Measurements from ENCODE around the gene MAP4K4. TPM values are rescaled to one million over a fixed set of nuclear protein-coding genes. Genes with fewer than 3 reads are reported as not detected.

Gene MAP4K4
- total RNA-seq, 4 donors from 2014 or later: 14.2 to 65.2 (median 29.1) TPM

DNA sequence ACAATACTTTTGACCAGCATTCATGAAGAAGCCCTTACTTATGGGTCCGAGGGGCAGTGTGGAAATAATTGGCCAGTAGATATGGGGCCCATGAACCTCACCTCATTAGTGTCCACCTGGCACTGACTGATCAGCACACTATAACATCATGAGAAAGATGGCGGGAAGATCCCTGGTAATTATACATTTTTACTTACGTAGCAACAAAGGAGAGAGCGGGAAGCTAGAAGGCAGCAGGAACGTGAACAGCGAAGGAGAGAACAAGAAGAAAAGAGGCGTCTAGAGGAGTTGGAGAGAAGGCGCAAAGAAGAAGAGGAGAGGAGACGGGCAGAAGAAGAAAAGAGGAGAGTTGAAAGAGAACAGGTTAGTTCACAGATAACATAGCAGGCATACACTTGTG, 158.3 kb downstream of the MAP4K4 start:
- TF ChIP-seq POLR2A (IDR thresholded peaks at IDR 0.05) (no peak), CTCF (IDR thresholded peaks at IDR 0.05) (no peak)
- no peak for DNase-seq
- Histone ChIP-seq H3K36me3 (peaks cover 0 to 16% (median 0%) of the 10 kb centered on the region in 3 donors), H3K9me3 (no peaks in the 10 kb centered on the region), H3K27me3 (no peaks in the 10 kb centered on the region), H3K4me3 (no peak overlapping the region), H3K27ac (no peak overlapping the region), H3K4me1 (no peaks in the 10 kb centered on the region)

DNA sequence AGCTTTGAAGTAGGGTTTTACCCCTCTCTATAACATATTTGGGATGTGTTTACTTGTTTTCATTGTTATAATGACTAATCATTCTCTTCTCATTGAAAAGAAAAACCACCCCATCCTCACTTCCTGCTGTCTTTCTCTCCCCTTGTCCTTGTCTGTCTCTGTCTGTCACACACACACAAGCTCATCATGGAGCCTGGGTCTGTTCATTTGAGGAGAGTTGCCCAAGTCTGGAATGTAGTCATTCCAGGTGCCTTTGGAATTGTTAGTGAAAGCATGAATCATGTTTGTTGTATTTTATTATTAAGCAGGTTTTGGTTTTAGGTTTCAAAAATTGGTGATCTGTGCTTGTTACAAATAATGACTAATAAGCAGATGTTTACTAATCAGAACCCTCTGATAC, 160.7 kb downstream of the MAP4K4 start:
- Histone ChIP-seq H3K27ac (no peak overlapping the region), H3K9me3 (no peaks in the 10 kb centered on the region), H3K27me3 (no peaks in the 10 kb centered on the region), H3K36me3 (peaks cover 0 to 25% (median 0%) of the 10 kb centered on the region in 3 donors), H3K4me1 (no peaks in the 10 kb centered on the region), H3K4me3 (no peak overlapping the region)
- DNase-seq: no peak
- TF ChIP-seq CTCF (IDR thresholded peaks at IDR 0.05): no peak
- TF ChIP-seq POLR2A (IDR thresholded peaks at IDR 0.05): no peak

- no peak for TF ChIP-seq POLR2A (IDR thresholded peaks at IDR 0.05)
- no peak for TF ChIP-seq CTCF (IDR thresholded peaks at IDR 0.05)
- no peak for DNase-seq
- Histone ChIP-seq H3K9me3 (no peaks in the 10 kb centered on the region), H3K27me3 (no peaks in the 10 kb centered on the region), H3K4me3 (no peak overlapping the region), H3K27ac (no peak overlapping the region), H3K36me3 (peaks cover 0 to 26% (median 0%) of the 10 kb centered on the region in 3 donors), H3K4me1 (no peaks in the 10 kb centered on the region)
These were observed 161.4 kb downstream of the MAP4K4 start for GRCh38 chr2:101858910-101859309.

DNA sequence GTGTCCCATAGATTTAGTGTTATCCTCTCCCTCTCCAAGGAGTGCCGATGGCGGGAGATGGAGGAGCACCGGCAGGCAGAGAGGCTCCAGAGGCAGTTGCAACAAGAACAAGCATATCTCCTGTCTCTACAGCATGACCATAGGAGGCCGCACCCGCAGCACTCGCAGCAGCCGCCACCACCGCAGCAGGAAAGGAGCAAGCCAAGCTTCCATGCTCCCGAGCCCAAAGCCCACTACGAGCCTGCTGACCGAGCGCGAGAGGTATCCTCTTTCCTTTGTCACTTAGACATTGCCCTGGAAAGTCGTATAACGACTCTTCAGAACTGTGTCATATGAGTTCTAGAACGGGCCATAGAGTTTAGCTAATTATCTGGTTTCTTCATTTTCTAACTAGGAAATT, 162.1 kb downstream of the MAP4K4 start:
- Histone ChIP-seq H3K9me3 (no peaks in the 10 kb centered on the region), H3K36me3 (peaks cover 0 to 31% (median 0%) of the 10 kb centered on the region in 3 donors), H3K4me1 (no peaks in the 10 kb centered on the region), H3K27me3 (no peaks in the 10 kb centered on the region), H3K4me3 (no peak overlapping the region), H3K27ac (no peak overlapping the region)
- DNase-seq: no peak
- TF ChIP-seq CTCF (IDR thresholded peaks at IDR 0.05) (no peak), POLR2A (IDR thresholded peaks at IDR 0.05) (no peak)

DNA sequence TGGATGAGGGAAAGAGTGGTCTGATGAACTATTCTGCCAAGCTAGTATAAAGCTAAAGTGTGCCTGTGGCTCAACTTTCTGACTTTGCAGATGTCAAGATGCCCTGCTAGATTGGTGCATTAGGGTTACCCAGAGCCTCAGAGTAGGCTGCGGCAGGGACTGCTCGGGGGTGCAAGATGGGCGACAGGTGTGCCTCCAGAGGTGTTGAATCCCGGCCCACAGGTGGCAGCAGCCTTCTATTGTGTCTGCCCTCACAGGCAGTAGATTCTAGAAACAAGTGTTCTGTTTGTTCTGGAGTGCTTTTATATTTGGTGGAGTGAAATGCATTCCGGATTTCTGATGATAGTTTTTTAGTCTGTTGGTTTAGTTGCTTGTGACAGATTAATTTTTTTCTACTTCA, 162.7 kb downstream of the MAP4K4 start:
- peaks cover 0 to 36% (median 0%) of the 10 kb centered on the region in 3 donors for H3K36me3 ChIP-seq
- TF ChIP-seq CTCF (IDR thresholded peaks at IDR 0.05) (no peak), POLR2A (IDR thresholded peaks at IDR 0.05) (no peak)
- H3K27ac ChIP-seq: no peak overlapping the region
- H3K9me3 ChIP-seq: no peaks in the 10 kb centered on the region
- H3K4me3 ChIP-seq: no peak overlapping the region
- no peak for DNase-seq
- no peaks in the 10 kb centered on the region for H3K4me1 ChIP-seq
- no peaks in the 10 kb centered on the region for H3K27me3 ChIP-seq

DNA sequence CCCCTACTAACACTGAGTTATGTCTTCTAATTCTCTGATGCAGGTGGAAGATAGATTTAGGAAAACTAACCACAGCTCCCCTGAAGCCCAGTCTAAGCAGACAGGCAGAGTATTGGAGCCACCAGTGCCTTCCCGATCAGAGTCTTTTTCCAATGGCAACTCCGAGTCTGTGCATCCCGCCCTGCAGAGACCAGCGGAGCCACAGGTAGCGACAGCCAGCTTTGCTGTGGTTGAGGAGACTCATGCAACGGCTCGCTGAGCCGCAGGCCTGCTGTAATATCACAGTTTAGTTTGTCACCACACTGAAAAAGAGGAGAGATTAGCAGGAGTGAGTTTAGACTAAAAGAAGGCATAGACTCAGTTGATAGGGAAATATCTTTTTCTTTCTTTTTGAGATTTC, 163.3 kb downstream of the MAP4K4 start:
- H3K27me3 ChIP-seq: no peaks in the 10 kb centered on the region
- no peaks in the 10 kb centered on the region for H3K9me3 ChIP-seq
- TF ChIP-seq POLR2A (IDR thresholded peaks at IDR 0.05) (no peak), CTCF (IDR thresholded peaks at IDR 0.05) (no peak)
- no peak overlapping the region for H3K4me3 ChIP-seq
- H3K36me3 ChIP-seq: peaks cover 0 to 42% (median 0%) of the 10 kb centered on the region in 3 donors
- no peaks in the 10 kb centered on the region for H3K4me1 ChIP-seq
- H3K27ac ChIP-seq: no peak overlapping the region
- no peak for DNase-seq
